Measurements from ENCODE around the gene NFYA. TPM values are rescaled to one million over a fixed set of nuclear protein-coding genes. Genes with fewer than 3 reads are reported as not detected.

NFYA gene
- total and polyA plus RNA-seq, 9 of the 15 experiments (the other 6 are each of a cell fraction or from before 2014, with no cell fraction given), result 7.3 to 37.1 (median 21.8) TPM

- Histone ChIP-seq H3K36me3 (ENCODE audit: control insufficient read depth, insufficient read depth, low read length) (no peaks in the 10 kb centered on the region), H3K4me1 (replicated peaks in 1 of 2; ENCODE audit: control insufficient read depth in 2 of 2, insufficient read depth in 2 of 2, low read length in 2 of 2) (peaks cover 0 to 9% of the 10 kb centered on the region in 2 experiments; a peak in 3 of 5 replicates), H3K4me3 (no peak overlapping the region), H4K20me1 (replicated peaks; ENCODE audit: control insufficient read depth, insufficient read depth, low read length) (peaks cover 7% of the 10 kb centered on the region; the same call in 1 of the 2 replicates), H3K9me1 (ENCODE audit: control insufficient read depth, insufficient read depth, low read length) (peaks cover 3% of the 10 kb centered on the region), H3K27ac (ENCODE audit: extremely low read depth, low read depth, low read length) (no peak overlapping the region), H3K4me2 (ENCODE audit: insufficient read depth, low read length) (no peak overlapping the region), H3K27me3 (ENCODE audit: control insufficient read depth in 2 of 2, insufficient read depth in 2 of 2, low read length in 2 of 2) (peaks cover 0 to 8% of the 10 kb centered on the region in 2 experiments; a peak in 1 of 5 replicates), H3K9me3 (replicated peaks; ENCODE audit: control insufficient read depth, insufficient read depth, low read depth, low read length) (no peaks in the 10 kb centered on the region), H3K79me2 (ENCODE audit: control insufficient read depth, insufficient read depth, low read length) (no peaks in the 10 kb centered on the region), H2AFZ (ENCODE audit: low read depth, low read length) (peak overlapping the region; percentile 28; the same call in 1 of the 2 replicates), H3K9ac (ENCODE audit: insufficient read depth in 1 of 2, low read depth in 2 of 2, low read length in 2 of 2) (no peak overlapping the region)
- FAIRE-seq, result peak; percentile 55
- intact Hi-C loops (cut with micrococcal nuclease) (no loop called here), in situ Hi-C loops (cut with MboI) (loop anchor here (25.0 kb wide), 1 partner anchor 1678 kb away; no protein-coding TSS in a partner anchor)
- no peak; the same call in 2 of the 3 replicates for ATAC-seq
- no TSS peak for BruUV-seq (replicated peaks)
- 21% methylated on average over 6 of the region's 6 CpGs for WGBS (ENCODE audit: insufficient coverage, low coverage, missing lambda C conversion rate)
- CTCF ChIA-PET (ENCODE audit: low intra/inter-chr PET ratio), result interaction anchor here (1.5 kb wide), 1 partner anchor 145 kb away, joined by 3 read pairs; no protein-coding TSS in a partner anchor
- DNase-seq (ENCODE audit: extremely low read depth in 1 of 4, low spot score in 3 of 4), result peak; percentile 30 to 43 (median 32)
- POLR2A ChIA-PET, result interaction anchor here (0.6 to 3.7 kb wide), 4 partner anchors 10 to 870 kb away, joined by 3 to 11 read pairs (median 4); no protein-coding TSS in a partner anchor
- TF ChIP-seq GABPB2 (CRISPR knock-in tag; conservative IDR thresholded peaks at IDR 0.05) (no peak), HMGXB4 (CRISPR knock-in tag; IDR thresholded peaks at IDR 0.05) (no peak), ATF3 (IDR thresholded peaks at IDR 0.05) (no peak), ATF3 (CRISPR knock-in tag; conservative IDR thresholded peaks at IDR 0.05) (no peak), SLC30A9 (CRISPR knock-in tag; IDR thresholded peaks at IDR 0.05) (no peak), ZNF174 (CRISPR knock-in tag; IDR thresholded peaks at IDR 0.05) (no peak), POLR2A (conservative IDR thresholded peaks at IDR 0.05) (no peak), CTCF (IDR thresholded peaks at IDR 0.05 in 2 of 3, conservative IDR thresholded peaks at IDR 0.05 in 1 of 3; ENCODE audit: insufficient read depth in 2 of 3, low read depth in 1 of 3, low read length in 3 of 3) (no peak), SMARCE1 (IDR thresholded peaks at IDR 0.05) (no peak), FOSL1 (tag; conservative IDR thresholded peaks at IDR 0.05) (peak; percentile 77), VEZF1 (CRISPR knock-in tag; IDR thresholded peaks at IDR 0.05) (0 out of 2 replicates have a peak, but pooled peaks have one; percentile 6), MCM3 (IDR thresholded peaks at IDR 0.05) (no peak), JUND (IDR thresholded peaks at IDR 0.05; ENCODE audit: borderline replicate concordance, low read depth, low read length) (peak; percentile 29; the same call in 1 of the 2 replicates), JUND (tag; IDR thresholded peaks at IDR 0.05; ENCODE audit: borderline replicate concordance, low read depth, low read length) (0 out of 3 replicates have a peak, but pooled peaks have one; percentile 38)
Observed at GRCh38 chr6:41040101-41040939, 32.5 kb upstream of the NFYA start.

All from K562 (cell line).